Measurements from ENCODE around the gene BNIP1.

DNA sequence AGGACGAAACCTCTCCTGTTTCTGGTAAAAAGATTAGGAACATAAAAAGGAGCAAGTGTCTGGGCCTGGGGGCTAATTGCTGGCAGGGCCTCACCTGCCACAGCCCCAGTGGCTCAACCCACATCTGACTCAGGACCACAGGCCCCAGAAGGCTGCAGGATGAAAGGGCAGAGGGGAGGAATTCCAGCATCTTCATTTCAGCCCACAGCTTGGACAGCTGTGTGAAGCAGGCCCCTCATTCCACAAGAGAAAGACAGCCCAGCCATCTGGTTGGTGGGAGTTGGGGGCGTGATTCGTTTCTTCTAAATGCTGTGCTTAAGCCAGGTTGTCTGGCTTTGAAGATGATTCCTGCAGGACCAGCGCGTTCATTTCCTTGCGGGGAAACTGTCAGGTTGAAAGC is 61.6 kb downstream of the BNIP1 start:
- no peak for TF ChIP-seq GATA3 (IDR thresholded peaks at IDR 0.05; ENCODE audit: low read depth, low read length)
- TF ChIP-seq GATA2 (IDR thresholded peaks at IDR 0.05; ENCODE audit: low read depth, low read length) = no peak
